Loucy (cell line): ENCODE measurements around the gene IL12RB2.
"Not testable (repeated sequence)": the region's sequence is repeated elsewhere in the genome, so short reads cannot be mapped to it uniquely, and the experiment has no call there.

Experiments
- EZH2phosphoT487 ChIP-seq: fragments of 200-600 bp; IDR thresholded peaks from 2 replicates; pipeline ENCODE4 v1.6.1; 2018; ENCODE audit warnings: antibody characterized with exemption, mild to moderate bottlenecking, moderate library complexity, borderline replicate concordance
- TF ChIP-seq, protein P1 (sequence below): fragments of 200-600 bp; sonication (generic); conservative IDR thresholded peaks from 2 replicates; pipeline ENCODE4 v1.5.1; 2014; ENCODE audit warnings: mild to moderate bottlenecking, antibody characterized with exemption, low read length

DNA sequence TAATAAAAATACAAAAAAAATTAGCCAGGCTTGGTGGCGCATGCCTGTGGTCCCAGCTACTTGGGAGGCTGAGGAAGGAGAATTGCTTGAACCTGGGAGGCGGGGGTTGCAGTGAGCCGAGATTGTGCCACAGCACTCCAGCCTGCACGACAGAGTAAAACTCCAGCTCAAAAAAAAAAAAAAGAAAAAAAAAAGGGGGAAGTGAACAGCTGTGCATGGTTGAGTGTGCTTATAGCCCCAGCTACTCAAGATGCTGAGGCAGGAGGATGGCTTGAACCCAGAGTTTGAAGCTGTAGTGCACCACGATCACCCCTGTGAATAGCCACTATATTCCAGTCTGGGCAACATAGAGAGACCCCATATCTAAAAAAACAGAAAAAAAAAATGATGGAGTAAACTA, 138.3 kb downstream of the IL12RB2 start:
- TF ChIP-seq, protein P1, sequence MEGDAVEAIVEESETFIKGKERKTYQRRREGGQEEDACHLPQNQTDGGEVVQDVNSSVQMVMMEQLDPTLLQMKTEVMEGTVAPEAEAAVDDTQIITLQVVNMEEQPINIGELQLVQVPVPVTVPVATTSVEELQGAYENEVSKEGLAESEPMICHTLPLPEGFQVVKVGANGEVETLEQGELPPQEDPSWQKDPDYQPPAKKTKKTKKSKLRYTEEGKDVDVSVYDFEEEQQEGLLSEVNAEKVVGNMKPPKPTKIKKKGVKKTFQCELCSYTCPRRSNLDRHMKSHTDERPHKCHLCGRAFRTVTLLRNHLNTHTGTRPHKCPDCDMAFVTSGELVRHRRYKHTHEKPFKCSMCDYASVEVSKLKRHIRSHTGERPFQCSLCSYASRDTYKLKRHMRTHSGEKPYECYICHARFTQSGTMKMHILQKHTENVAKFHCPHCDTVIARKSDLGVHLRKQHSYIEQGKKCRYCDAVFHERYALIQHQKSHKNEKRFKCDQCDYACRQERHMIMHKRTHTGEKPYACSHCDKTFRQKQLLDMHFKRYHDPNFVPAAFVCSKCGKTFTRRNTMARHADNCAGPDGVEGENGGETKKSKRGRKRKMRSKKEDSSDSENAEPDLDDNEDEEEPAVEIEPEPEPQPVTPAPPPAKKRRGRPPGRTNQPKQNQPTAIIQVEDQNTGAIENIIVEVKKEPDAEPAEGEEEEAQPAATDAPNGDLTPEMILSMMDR = not testable (repeated sequence)
- TF ChIP-seq EZH2phosphoT487 = not testable (repeated sequence)
